ENCODE data around the gene MCTP1. TPM values are rescaled to one million over a fixed set of nuclear protein-coding genes. Genes with fewer than 3 reads are reported as not detected.
"Not testable (repeated sequence)": the region's sequence is repeated elsewhere in the genome, so short reads cannot be mapped to it uniquely, and the experiment has no call there.

Gene MCTP1
- total and polyA plus RNA-seq, 3 experiments from 2014 or later = 0.51 to 0.92 (median 0.55) TPM

DNA sequence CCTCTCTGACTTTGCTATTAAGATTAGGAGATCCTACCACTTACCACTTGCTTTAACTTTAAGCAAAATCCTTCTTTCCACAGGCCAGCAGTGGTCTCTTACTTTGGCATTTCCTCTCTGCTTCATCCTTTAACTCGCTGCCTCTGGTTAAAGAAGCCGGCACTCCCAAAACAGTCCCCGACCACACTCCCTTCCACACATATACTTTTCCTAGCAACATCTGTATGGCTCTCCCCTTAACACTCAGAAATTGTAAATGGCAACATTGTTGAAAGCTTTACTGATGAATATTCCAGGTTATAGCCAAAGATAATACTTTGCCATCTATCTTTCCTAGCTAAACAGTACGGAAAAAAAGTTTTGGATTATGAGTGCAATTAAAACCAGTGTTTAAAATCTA, 133.2 kb downstream of the MCTP1 start:
- Mint-ChIP-seq H3K27me3 (no peaks in the 10 kb centered on the region), H3K36me3 (no peaks in the 10 kb centered on the region), H3K27ac (no peak overlapping the region), H3K4me1 (no peaks in the 10 kb centered on the region), H3K4me3 (no peak overlapping the region), H3K9me3 (peaks cover 3 to 11% (median 5%) of the 10 kb centered on the region in 5 donors)
- Histone ChIP-seq H3K36me3 (ENCODE audit: insufficient read depth, low read length) (no peaks in the 10 kb centered on the region), H3K27ac (ENCODE audit: low read depth, low read length) (no peak overlapping the region), H3K27me3 (ENCODE audit: insufficient read depth, low read length, poor library complexity, severe bottlenecking) (no peaks in the 10 kb centered on the region), H3K4me3 (ENCODE audit: low read length) (no peak overlapping the region), H3K4me1 (ENCODE audit: insufficient read depth, low read length) (no peaks in the 10 kb centered on the region), H3K9me3 (ENCODE audit: low read length) (no peaks in the 10 kb centered on the region)
- CTCF ChIA-PET = no interaction called here
- no peak for DNase-seq
- POLR2A ChIA-PET = no interaction called here

DNA sequence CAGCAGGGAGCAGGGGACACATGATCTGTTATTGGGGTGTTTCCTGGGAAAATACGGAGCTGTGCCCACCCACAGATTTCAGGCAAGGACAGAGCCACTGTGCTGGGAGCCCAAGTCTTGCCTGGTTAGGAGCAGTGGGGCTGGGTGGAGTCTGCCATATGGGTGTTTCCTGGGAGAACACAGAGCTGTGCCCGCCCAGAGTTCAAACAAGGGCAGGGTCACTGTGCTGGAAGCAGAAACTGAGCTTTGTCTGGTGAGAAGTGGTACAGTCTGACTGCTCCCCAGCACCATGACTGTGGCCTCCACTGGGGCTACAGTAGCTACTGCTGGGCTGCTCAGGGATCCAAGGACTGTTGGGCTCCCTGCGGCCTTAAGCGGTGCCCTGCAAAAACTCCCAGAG, 135.5 kb downstream of the MCTP1 start:
- Mint-ChIP-seq H3K9me3 (peaks cover 3 to 13% (median 7%) of the 10 kb centered on the region in 5 donors), H3K27ac (no peak overlapping the region), H3K4me3 (no peak overlapping the region), H3K27me3 (no peaks in the 10 kb centered on the region), H3K36me3 (no peaks in the 10 kb centered on the region), H3K4me1 (no peaks in the 10 kb centered on the region)
- no peaks in the 10 kb centered on the region for H3K4me1 ChIP-seq (ENCODE audit: insufficient read depth, low read length)
- no peak for DNase-seq
- H3K27me3 ChIP-seq (ENCODE audit: insufficient read depth, low read length, poor library complexity, severe bottlenecking) = no peaks in the 10 kb centered on the region
- H3K9me3 ChIP-seq (ENCODE audit: low read length) = no peaks in the 10 kb centered on the region
- no peak overlapping the region for H3K4me3 ChIP-seq (ENCODE audit: low read length)
- H3K27ac ChIP-seq (ENCODE audit: low read depth, low read length) = no peak overlapping the region
- ChIA-PET CTCF (no interaction called here), POLR2A (no interaction called here)
- H3K36me3 ChIP-seq (ENCODE audit: insufficient read depth, low read length) = no peaks in the 10 kb centered on the region

DNA sequence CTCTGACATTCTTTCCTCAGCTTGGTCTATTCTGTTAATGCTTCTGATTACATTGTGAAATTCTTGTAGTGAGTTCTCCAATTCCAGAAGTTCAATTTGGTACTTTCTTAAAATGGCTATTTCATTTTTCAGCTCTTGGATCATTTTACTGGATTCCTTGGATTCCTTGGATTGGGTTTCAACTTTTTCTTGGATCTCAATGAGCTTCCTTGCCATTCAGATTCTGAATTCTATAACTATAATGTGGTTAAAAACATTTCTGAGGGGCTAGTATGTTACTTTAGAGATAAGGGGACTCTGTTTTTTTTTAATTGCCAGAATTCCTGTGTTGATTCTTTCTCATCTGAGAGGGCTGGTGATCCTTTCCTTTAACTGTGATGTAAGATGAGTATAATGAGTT, 136.4 kb downstream of the MCTP1 start:
- Mint-ChIP-seq H3K4me3 (no peak overlapping the region), H3K27ac (no peak overlapping the region), H3K4me1 (no peaks in the 10 kb centered on the region), H3K9me3 (peaks cover 3 to 13% (median 7%) of the 10 kb centered on the region in 5 donors), H3K36me3 (no peaks in the 10 kb centered on the region), H3K27me3 (no peaks in the 10 kb centered on the region)
- Histone ChIP-seq H3K27me3 (ENCODE audit: insufficient read depth, low read length, poor library complexity, severe bottlenecking) (no peaks in the 10 kb centered on the region), H3K27ac (ENCODE audit: low read depth, low read length) (no peak overlapping the region), H3K9me3 (ENCODE audit: low read length) (no peaks in the 10 kb centered on the region), H3K4me3 (ENCODE audit: low read length) (no peak overlapping the region), H3K4me1 (ENCODE audit: insufficient read depth, low read length) (no peaks in the 10 kb centered on the region), H3K36me3 (ENCODE audit: insufficient read depth, low read length) (no peaks in the 10 kb centered on the region)
- POLR2A ChIA-PET = no interaction called here
- CTCF ChIA-PET = no interaction called here
- no peak for DNase-seq

DNA sequence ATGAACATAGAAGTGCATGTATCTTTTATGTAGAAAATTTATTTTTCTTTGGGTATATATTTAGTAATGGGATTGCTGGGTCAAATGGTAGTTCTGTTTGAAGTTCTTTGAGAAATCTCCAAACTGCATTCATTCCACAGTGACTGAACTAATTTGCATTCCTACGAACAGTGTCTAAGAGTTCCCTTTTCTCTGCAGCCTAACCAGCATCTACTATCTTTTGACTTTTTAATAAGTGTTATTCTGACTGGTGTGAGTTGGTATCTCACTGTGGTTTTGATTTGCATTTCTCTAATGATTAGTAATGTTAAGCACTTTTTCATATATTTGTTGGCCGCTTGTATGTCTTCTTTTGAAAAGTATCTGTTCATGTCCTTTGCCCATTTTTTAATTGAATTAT, 141.0 kb downstream of the MCTP1 start:
- H3K9me3 ChIP-seq (ENCODE audit: low read length); H3K27ac ChIP-seq (ENCODE audit: low read depth, low read length); H3K27ac Mint-ChIP-seq; DNase-seq; H3K36me3 ChIP-seq (ENCODE audit: insufficient read depth, low read length); H3K4me3 Mint-ChIP-seq; H3K4me3 ChIP-seq (ENCODE audit: low read length); H3K27me3 Mint-ChIP-seq; POLR2A ChIA-PET; H3K27me3 ChIP-seq (ENCODE audit: insufficient read depth, low read length, poor library complexity, severe bottlenecking); H3K4me1 Mint-ChIP-seq; CTCF ChIA-PET; H3K4me1 ChIP-seq (ENCODE audit: insufficient read depth, low read length); H3K36me3 Mint-ChIP-seq: not testable (repeated sequence)
- peaks cover 3 to 11% (median 7%) of the 10 kb centered on the region in 5 donors for H3K9me3 Mint-ChIP-seq

DNA sequence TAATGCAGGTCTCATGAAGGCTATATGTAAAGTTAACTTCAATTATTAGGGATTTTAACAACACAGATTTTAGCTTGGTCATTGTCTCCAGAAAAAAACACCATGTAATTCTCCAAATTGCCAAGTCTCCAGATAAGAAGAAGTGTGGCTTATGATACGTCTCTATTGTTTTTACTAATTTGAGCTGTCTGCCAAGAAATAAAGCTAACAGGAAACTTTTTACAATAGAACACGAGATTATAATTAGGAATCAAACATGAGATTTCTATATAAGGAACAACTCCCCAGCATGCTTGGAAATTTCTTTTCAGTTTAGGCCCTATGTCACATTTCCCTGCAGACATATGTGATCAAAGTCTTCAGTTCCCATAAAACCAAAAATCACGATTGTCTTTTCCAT, 142.7 kb downstream of the MCTP1 start:
- no peaks in the 10 kb centered on the region for H3K36me3 Mint-ChIP-seq
- DNase-seq = no peak
- no peak overlapping the region for H3K27ac Mint-ChIP-seq
- ChIA-PET POLR2A (no interaction called here), CTCF (no interaction called here)
- H3K4me3 ChIP-seq (ENCODE audit: low read length) = no peak overlapping the region
- peaks cover 0 to 5% (median 0%) of the 10 kb centered on the region in 5 donors for H3K9me3 Mint-ChIP-seq
- H3K36me3 ChIP-seq (ENCODE audit: insufficient read depth, low read length) = no peaks in the 10 kb centered on the region
- no peaks in the 10 kb centered on the region for H3K27me3 ChIP-seq (ENCODE audit: insufficient read depth, low read length, poor library complexity, severe bottlenecking)
- H3K4me3 Mint-ChIP-seq = no peak overlapping the region
- no peaks in the 10 kb centered on the region for H3K4me1 Mint-ChIP-seq
- no peaks in the 10 kb centered on the region for H3K4me1 ChIP-seq (ENCODE audit: insufficient read depth, low read length)
- no peaks in the 10 kb centered on the region for H3K27me3 Mint-ChIP-seq
- H3K27ac ChIP-seq (ENCODE audit: low read depth, low read length) = no peak overlapping the region
- no peaks in the 10 kb centered on the region for H3K9me3 ChIP-seq (ENCODE audit: low read length)

DNA sequence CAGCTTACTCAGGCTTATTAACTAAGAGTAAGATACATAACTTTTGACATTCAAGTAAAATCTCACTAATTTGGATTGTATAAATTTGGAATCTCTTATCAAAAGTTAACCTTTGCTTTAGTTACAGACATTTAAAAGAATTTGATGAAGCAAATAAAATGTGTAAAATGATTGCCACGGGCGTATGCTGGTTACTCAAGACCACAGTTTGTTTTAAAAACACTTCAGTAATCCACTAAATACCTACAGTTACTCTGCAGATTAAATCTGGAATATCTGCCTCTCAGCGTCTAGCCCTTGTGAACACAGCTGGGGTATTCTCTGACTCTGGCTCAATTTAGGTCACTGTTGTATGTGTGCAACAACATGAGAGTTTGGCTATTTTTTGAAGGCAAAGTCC, 143.8 kb downstream of the MCTP1 start:
- POLR2A ChIA-PET = no interaction called here
- CTCF ChIA-PET = no interaction called here
- no peak overlapping the region for H3K27ac Mint-ChIP-seq
- H3K4me1 ChIP-seq (ENCODE audit: insufficient read depth, low read length) = no peaks in the 10 kb centered on the region
- H3K9me3 Mint-ChIP-seq = peaks cover 0 to 5% (median 0%) of the 10 kb centered on the region in 5 donors
- H3K4me3 Mint-ChIP-seq = no peak overlapping the region
- no peaks in the 10 kb centered on the region for H3K9me3 ChIP-seq (ENCODE audit: low read length)
- no peaks in the 10 kb centered on the region for H3K27me3 ChIP-seq (ENCODE audit: insufficient read depth, low read length, poor library complexity, severe bottlenecking)
- no peak overlapping the region for H3K27ac ChIP-seq (ENCODE audit: low read depth, low read length)
- H3K4me3 ChIP-seq (ENCODE audit: low read length) = no peak overlapping the region
- DNase-seq = no peak
- no peaks in the 10 kb centered on the region for H3K36me3 Mint-ChIP-seq
- no peaks in the 10 kb centered on the region for H3K36me3 ChIP-seq (ENCODE audit: insufficient read depth, low read length)
- H3K4me1 Mint-ChIP-seq = no peaks in the 10 kb centered on the region
- H3K27me3 Mint-ChIP-seq = no peaks in the 10 kb centered on the region

DNA sequence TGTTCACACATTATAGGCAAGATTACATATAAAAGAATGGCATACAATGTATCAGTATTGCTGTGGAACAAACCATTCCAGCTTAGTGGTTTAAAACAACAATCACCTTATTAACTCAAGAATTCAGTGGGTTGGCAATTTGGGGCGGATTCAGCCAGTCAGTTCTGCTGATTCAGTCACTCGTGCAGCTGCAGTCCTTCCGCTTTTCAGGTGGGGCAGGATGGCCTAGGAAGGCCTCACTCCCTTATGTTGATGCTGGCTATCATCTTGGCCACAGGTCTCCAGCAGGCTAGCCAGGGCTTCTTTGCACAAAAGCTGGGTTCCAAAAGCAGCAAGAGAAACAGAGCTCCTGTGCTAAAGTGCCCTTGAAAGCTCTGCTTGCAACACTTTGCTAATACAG, 150.6 kb downstream of the MCTP1 start:
- Mint-ChIP-seq H3K27ac (no peak overlapping the region), H3K9me3 (peaks cover 0 to 4% (median 0%) of the 10 kb centered on the region in 5 donors), H3K4me3 (no peak overlapping the region), H3K4me1 (no peaks in the 10 kb centered on the region), H3K36me3 (no peaks in the 10 kb centered on the region), H3K27me3 (no peaks in the 10 kb centered on the region)
- Histone ChIP-seq H3K36me3 (ENCODE audit: insufficient read depth, low read length) (no peaks in the 10 kb centered on the region), H3K4me3 (ENCODE audit: low read length) (no peak overlapping the region), H3K27ac (ENCODE audit: low read depth, low read length) (no peak overlapping the region), H3K9me3 (ENCODE audit: low read length) (no peaks in the 10 kb centered on the region), H3K27me3 (ENCODE audit: insufficient read depth, low read length, poor library complexity, severe bottlenecking) (no peaks in the 10 kb centered on the region), H3K4me1 (ENCODE audit: insufficient read depth, low read length) (no peaks in the 10 kb centered on the region)
- POLR2A ChIA-PET = no interaction called here
- no peak for DNase-seq
- CTCF ChIA-PET = no interaction called here

DNA sequence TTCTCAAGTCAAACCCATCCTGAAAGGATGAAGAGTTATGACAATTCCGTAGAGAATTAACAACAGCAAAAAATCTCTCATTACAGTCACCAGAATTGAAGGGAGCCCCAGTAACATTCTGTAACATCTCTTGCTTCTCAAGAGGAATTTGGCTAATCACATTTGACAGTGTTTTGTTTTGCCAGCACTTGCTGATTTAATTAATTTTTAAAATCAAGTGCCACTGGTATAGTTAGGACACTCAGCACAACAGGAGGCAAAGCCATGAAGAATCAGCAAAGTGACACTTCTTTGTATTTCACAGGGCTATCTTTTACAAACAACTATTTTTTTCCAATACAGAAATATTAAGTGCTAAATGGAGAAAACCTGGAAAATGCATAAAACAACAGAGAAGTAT, 152.8 kb downstream of the MCTP1 start:
- no peaks in the 10 kb centered on the region for H3K4me1 ChIP-seq (ENCODE audit: insufficient read depth, low read length)
- H3K9me3 ChIP-seq (ENCODE audit: low read length) = no peaks in the 10 kb centered on the region
- no peak overlapping the region for H3K27ac ChIP-seq (ENCODE audit: low read depth, low read length)
- ChIA-PET POLR2A (no interaction called here), CTCF (no interaction called here)
- peaks cover 0 to 4% (median 0%) of the 10 kb centered on the region in 5 donors for H3K9me3 Mint-ChIP-seq
- no peaks in the 10 kb centered on the region for H3K4me1 Mint-ChIP-seq
- no peak overlapping the region for H3K27ac Mint-ChIP-seq
- no peaks in the 10 kb centered on the region for H3K27me3 Mint-ChIP-seq
- H3K27me3 ChIP-seq (ENCODE audit: insufficient read depth, low read length, poor library complexity, severe bottlenecking) = no peaks in the 10 kb centered on the region
- H3K36me3 Mint-ChIP-seq = no peaks in the 10 kb centered on the region
- H3K4me3 ChIP-seq (ENCODE audit: low read length) = no peak overlapping the region
- no peak for DNase-seq
- H3K36me3 ChIP-seq (ENCODE audit: insufficient read depth, low read length) = no peaks in the 10 kb centered on the region
- no peak overlapping the region for H3K4me3 Mint-ChIP-seq

DNA sequence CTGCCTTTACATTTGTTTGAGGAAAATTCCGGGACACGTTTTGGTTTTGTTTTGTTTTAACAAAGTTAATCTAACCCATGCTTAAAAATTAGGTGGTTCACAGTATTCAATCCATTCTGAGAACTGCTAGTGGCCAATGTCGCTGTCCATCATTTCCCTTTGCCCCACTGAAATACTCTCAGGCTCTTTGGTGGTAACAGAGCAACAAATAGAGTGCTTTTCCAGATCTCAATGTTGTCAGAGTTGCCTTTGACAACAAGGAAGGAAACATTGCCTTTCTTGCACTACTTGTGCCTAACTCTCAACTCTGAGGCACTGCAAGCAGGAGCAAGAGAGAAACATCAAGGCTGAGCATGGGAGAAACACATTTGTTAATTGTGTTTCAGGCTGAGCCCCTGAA, 154.0 kb downstream of the MCTP1 start:
- H3K36me3 ChIP-seq (ENCODE audit: insufficient read depth, low read length) = no peaks in the 10 kb centered on the region
- CTCF ChIA-PET = no interaction called here
- H3K4me1 ChIP-seq (ENCODE audit: insufficient read depth, low read length) = no peaks in the 10 kb centered on the region
- Mint-ChIP-seq H3K27me3 (no peaks in the 10 kb centered on the region), H3K9me3 (peaks cover 0 to 4% (median 0%) of the 10 kb centered on the region in 5 donors), H3K4me3 (no peak overlapping the region), H3K4me1 (no peaks in the 10 kb centered on the region), H3K27ac (no peak overlapping the region), H3K36me3 (no peaks in the 10 kb centered on the region)
- no peak overlapping the region for H3K27ac ChIP-seq (ENCODE audit: low read depth, low read length)
- no peaks in the 10 kb centered on the region for H3K27me3 ChIP-seq (ENCODE audit: insufficient read depth, low read length, poor library complexity, severe bottlenecking)
- DNase-seq = no peak
- H3K4me3 ChIP-seq (ENCODE audit: low read length) = no peak overlapping the region
- POLR2A ChIA-PET = no interaction called here
- H3K9me3 ChIP-seq (ENCODE audit: low read length) = no peaks in the 10 kb centered on the region

All from CD8-positive, alpha-beta memory T cell (primary cell).